ENCODE measurements around the gene BCAT1.

Gene BCAT1, protein sequence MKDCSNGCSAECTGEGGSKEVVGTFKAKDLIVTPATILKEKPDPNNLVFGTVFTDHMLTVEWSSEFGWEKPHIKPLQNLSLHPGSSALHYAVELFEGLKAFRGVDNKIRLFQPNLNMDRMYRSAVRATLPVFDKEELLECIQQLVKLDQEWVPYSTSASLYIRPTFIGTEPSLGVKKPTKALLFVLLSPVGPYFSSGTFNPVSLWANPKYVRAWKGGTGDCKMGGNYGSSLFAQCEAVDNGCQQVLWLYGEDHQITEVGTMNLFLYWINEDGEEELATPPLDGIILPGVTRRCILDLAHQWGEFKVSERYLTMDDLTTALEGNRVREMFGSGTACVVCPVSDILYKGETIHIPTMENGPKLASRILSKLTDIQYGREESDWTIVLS

DNA sequence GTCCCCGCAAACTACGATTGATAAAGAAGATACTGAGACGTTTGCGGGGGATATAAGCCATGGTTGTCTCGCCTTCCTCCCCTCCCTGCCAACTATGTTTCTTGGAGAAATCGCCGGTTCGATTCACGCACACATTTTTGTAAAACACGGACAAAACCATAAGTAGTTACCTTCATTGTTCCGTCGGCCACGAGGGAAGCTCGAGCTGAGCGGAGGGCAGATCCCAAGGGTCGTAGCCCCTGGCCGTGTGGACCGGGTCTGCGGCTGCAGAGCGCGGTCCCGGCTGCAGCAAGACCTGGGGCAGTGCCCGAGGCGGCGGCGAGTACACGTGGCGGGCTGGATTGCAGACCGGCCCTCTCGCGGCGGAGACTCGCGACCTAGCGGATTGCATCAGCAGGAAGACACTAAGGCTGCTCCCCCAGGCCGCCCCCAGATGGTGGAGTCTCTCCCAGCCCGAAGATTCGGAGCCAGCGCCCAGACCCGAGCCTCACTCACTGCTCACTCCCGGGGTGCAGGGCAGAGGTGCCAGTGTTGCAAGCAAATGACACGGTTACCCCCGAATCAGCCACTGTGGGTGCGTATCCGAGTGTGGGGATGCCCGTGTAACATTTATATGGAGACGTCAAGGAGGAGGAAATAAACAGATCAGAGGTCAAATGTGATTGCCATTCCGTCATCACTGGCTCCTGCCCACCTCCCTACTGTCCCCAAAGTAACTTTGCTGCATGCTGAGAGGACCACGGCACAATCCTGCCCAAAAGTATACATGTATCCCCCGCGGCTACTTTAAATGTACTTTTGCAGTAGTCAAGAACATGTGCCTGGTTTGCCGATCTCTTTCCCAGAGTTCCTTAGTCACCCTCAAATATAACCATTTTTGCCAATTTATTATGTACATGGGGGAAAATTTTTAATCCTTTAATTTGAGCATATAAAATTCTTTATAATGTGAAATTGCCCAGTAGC, at the start of gene BCAT1:
TSS of gene BCAT1 (minus strand) at position 345 of the 966 bp plus-strand sequence. CDS start at position 176, 169 bp downstream.
- DNase-seq = peak; percentile 88
- in situ Hi-C loops (cut with MboI; ENCODE audit: low pct_unique_long_range_greater_than_20kb, low sequenced_read_pairs) = no loop called here

GRCh38 chr12:24997970-24998582, 49.2 kb upstream of the BCAT1 start:
- in situ Hi-C loops (cut with MboI; ENCODE audit: low pct_unique_long_range_greater_than_20kb, low sequenced_read_pairs) = loop anchor here (25.0 kb wide), 2 partner anchors 139 to 414 kb away; no protein-coding TSS in a partner anchor
- DNase-seq = no peak

- no peak for DNase-seq
- in situ Hi-C loops (cut with MboI; ENCODE audit: low pct_unique_long_range_greater_than_20kb, low sequenced_read_pairs) = loop anchor here (25.0 kb wide), 2 partner anchors 140 to 415 kb away; no protein-coding TSS in a partner anchor
These were observed 48.6 kb upstream of the BCAT1 start for GRCh38 chr12:24997496-24997895.

DNA sequence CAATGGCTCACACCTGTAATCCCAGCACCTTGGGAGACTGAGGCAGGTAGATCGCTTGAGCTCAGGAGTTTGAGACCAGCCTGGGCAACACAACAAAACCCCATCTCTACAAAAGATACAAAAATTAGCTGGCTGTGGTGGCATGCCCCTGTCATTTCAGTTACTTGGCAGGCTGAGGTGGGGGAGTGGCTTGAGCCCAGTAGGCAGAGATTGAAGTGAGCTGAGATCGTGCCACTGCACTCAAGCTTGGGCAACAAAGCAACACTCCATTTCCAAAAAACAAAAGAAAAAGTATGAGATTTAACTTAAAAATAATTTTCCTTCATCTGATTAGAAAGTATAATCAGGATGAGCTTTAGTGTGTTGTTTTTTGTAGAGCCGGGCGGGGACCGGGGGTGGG, 47.9 kb upstream of the BCAT1 start:
- in situ Hi-C loops (cut with MboI; ENCODE audit: low pct_unique_long_range_greater_than_20kb, low sequenced_read_pairs) = loop anchor here (25.0 kb wide), 2 partner anchors 140 to 415 kb away; no protein-coding TSS in a partner anchor
- DNase-seq = no peak

- in situ Hi-C loops (cut with MboI; ENCODE audit: low pct_unique_long_range_greater_than_20kb, low sequenced_read_pairs) = loop anchor here (25.0 kb wide), 2 partner anchors 141 to 416 kb away; no protein-coding TSS in a partner anchor
These were observed 47.3 kb upstream of the BCAT1 start for GRCh38 chr12:24996102-24996797.

GRCh38 chr12:24993793-24994192, 44.9 kb upstream of the BCAT1 start:
- in situ Hi-C loops (cut with MboI; ENCODE audit: low pct_unique_long_range_greater_than_20kb, low sequenced_read_pairs) = loop anchor here (25.0 kb wide), 2 partner anchors 144 to 419 kb away; no protein-coding TSS in a partner anchor
- no peak for DNase-seq

More at GRCh38 chr12:24996102-24996797, 47.3 kb upstream of the BCAT1 start:
- DNase-seq = no peak

DNA sequence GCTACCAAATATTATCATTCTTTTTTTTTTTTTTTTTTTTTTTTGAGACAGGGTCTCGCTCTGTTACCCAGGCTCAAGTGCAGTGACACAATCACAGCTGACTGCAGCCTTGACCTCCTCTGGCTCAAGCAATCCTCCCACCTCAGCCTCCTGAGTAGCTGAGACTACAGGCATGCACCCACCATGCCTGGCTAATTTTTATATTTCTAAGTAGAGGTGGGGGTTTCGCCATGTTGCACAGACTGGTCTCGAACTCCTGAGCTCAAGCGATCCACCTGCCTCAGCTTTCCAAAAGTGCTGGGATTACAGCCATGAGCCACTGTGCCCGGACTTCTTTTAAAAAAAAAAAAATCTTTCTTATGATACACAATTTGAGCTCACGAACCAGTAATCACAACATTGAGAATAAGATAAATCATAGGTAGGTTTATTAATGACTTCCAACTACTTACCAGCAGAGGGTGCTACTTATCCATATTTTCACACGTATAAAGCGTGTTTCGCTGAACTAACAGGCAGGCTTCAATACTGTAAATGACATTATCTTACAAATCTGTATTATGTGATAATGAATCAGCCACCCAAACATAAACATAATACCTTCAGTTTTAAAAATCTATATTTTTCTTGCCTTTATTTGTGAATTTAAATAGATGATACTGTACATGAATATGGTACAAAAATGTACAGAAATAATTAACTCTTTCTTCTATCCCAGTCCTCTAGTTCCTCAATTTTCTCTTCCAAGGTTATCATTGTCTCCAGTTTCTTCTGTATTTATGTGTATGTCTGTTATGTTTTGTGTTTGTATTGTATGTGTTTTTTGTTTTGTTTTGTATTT, 42.5 kb upstream of the BCAT1 start:
- in situ Hi-C loops (cut with MboI; ENCODE audit: low pct_unique_long_range_greater_than_20kb, low sequenced_read_pairs) = loop anchor here (25.0 kb wide), 2 partner anchors 146 to 421 kb away; no protein-coding TSS in a partner anchor
- peak; percentile 72 for DNase-seq

GRCh38 chr12:24989216-24989615, 40.3 kb upstream of the BCAT1 start:
- DNase-seq = no peak
- in situ Hi-C loops (cut with MboI; ENCODE audit: low pct_unique_long_range_greater_than_20kb, low sequenced_read_pairs) = loop anchor here (25.0 kb wide), 2 partner anchors 148 to 423 kb away; no protein-coding TSS in a partner anchor

DNA sequence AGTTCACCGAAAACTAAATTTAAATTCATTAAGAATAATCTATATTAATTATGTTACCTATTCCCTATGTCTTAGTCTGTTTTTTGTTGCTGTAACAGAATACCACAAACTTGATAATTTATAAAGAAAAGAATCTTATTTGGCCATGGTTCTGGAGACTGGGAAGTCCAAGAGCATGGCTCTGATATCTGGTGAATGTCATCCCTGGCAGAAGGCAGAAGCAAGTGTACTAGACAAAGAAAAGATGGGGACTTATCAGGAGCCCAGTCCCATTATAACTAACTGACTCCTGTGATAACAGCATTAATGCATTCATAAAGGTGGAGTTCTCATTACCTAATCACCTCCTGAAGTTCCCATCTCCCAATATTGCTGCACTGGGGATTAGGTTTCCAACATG, 33.3 kb upstream of the BCAT1 start:
- no peak for DNase-seq
- in situ Hi-C loops (cut with MboI; ENCODE audit: low pct_unique_long_range_greater_than_20kb, low sequenced_read_pairs) = loop anchor here (25.0 kb wide), 2 partner anchors 155 to 430 kb away; no protein-coding TSS in a partner anchor

GRCh38 chr12:24979976-24980730, 31.3 kb upstream of the BCAT1 start:
- in situ Hi-C loops (cut with MboI; ENCODE audit: low pct_unique_long_range_greater_than_20kb, low sequenced_read_pairs) = loop anchor here (25.0 kb wide), 2 partner anchors 157 to 432 kb away; no protein-coding TSS in a partner anchor

GRCh38 chr12:24979329-24979728, 30.4 kb upstream of the BCAT1 start:
- in situ Hi-C loops (cut with MboI; ENCODE audit: low pct_unique_long_range_greater_than_20kb, low sequenced_read_pairs) = loop anchor here (25.0 kb wide), 2 partner anchors 158 to 433 kb away; no protein-coding TSS in a partner anchor

More at GRCh38 chr12:24979976-24980730, 31.3 kb upstream of the BCAT1 start:
- DNase-seq = no peak

DNA sequence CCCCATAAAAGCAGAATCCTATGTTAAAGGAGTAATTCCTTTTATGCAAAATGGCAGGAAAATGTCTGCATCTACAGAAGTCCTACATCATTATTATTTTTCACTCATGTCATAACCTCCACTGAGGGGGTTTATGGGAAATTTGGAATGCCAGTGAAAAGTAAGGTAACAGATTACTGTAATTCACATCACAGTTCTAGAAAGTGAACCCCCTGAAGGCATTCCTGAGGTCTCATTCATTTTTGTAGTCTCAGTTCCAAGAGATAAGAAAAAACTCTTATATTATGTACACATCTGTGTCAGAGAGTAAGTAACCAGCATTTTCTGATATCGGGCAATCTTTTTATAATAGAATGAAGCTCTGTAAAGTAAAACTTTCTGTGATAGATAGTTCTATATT, 28.8 kb upstream of the BCAT1 start:
- in situ Hi-C loops (cut with MboI; ENCODE audit: low pct_unique_long_range_greater_than_20kb, low sequenced_read_pairs) = loop anchor here (25.0 kb wide), 2 partner anchors 160 to 435 kb away; no protein-coding TSS in a partner anchor

More at GRCh38 chr12:24979329-24979728, 30.4 kb upstream of the BCAT1 start:
- peak; percentile 56 for DNase-seq

GRCh38 chr12:24977060-24977459, 28.2 kb upstream of the BCAT1 start:
- in situ Hi-C loops (cut with MboI; ENCODE audit: low pct_unique_long_range_greater_than_20kb, low sequenced_read_pairs) = loop anchor here (25.0 kb wide), 2 partner anchors 160 to 435 kb away; no protein-coding TSS in a partner anchor
- peak; percentile 37 for DNase-seq

More for the DNA sequence above, 28.8 kb upstream of the BCAT1 start:
- no peak for DNase-seq

DNA sequence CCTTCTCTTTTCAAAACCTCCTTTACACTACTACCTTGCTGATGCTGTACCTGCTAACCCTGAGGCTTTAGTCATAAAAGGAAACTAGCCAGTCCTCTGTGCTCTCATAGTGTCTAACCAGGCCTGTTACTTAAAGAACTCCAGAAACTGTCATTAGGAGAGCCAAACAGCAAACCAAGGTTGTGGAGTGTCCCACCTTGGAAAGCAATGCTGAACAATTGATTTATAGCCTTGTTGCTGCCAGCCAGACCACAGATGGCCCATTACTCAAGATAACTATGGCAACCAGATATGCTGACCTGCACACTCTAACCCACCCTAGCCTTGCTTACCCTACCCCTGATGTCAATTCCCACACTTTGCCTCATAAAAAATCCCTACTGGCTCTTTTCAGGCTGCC, 26.5 kb upstream of the BCAT1 start:
- no peak for DNase-seq
- in situ Hi-C loops (cut with MboI; ENCODE audit: low pct_unique_long_range_greater_than_20kb, low sequenced_read_pairs) = loop anchor here (25.0 kb wide), 2 partner anchors 162 to 437 kb away; no protein-coding TSS in a partner anchor

DNA sequence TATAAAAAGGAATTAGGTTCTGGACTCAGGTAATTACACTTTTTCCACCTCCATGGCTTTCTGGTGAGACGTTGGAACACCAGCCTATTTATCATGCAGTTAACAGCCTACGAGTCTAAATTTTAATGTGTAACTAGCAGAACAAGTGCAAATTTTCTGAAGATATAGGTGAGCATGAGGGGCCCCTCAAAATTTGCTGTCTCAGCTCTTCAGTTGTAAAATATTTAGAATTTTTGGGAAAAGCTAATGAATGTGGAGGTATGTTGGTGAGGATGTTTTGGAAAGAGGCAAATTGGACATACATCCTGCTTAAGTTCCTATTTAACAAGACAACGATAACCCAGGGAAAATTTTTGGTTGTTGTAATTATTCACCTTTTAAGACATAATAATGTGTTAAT, 25.3 kb upstream of the BCAT1 start:
- no peak for DNase-seq
- in situ Hi-C loops (cut with MboI; ENCODE audit: low pct_unique_long_range_greater_than_20kb, low sequenced_read_pairs) = no loop called here

DNA sequence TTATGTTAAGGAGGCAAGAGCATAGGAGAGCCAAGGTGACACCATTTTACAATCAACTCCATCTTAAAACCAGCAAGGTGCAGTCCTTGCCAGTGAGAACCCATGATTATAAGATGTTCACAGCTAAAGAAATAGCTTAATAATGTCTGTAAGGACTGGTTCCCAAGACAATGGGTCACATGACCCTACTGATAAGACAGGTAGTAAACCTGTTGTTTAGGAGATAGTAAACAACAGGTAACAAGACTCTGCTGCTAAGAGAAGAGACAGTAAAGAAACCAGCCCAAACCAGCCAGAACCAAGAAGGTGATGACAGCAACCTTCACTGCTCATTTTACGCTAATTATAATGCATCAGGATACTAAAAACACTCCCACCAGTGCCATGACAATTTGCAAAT, 23.2 kb upstream of the BCAT1 start:
- no peak for DNase-seq
- in situ Hi-C loops (cut with MboI; ENCODE audit: low pct_unique_long_range_greater_than_20kb, low sequenced_read_pairs) = no loop called here
